ENCODE data around the gene CCDC74A. TPM values are rescaled to one million over a fixed set of nuclear protein-coding genes. Genes with fewer than 3 reads are reported as not detected.
"Not testable (repeated sequence)": the region's sequence is repeated elsewhere in the genome, so short reads cannot be mapped to it uniquely, and the experiment has no call there.

CCDC74A gene
- total RNA-seq, 6 donors from 2014 or later, result 0.46 to 33.5 (median 11.8) TPM

DNA sequence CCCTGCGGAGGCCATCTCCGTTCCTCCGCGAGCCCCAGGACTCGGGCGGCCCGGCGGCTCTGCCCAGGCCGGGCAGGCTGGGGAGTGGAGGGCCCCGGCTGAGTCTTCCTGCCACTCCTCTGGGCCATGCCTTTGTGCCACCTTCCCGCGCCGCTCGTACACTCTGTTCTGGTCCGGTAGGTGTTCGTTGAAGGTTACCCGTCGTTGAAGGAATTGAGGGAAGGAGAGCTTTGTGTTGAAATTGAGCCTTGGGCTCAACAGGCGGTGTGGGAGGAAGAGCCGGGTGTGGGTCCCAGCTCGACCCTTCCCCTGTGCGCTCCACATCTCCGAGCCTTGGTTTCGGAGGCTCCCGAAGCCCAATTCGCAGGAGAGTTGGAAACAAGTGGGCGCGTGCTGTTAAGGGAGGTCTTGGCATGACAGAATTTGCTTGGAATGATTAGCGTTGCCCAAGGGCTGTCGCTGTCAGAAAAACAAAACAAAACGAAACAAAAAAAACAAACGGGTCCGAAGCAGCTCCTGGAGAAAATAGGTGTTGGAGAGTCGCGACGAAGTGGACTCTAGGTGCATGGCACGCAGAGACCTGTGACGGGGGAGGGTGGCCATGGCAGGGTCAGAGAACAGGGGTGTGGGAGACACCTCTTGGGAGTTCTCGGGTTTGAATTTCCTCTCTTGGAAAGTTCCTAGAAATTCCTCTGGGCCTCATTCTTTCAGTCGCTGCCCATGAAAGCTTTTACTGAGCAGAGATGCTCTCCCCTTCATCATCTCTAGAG, 34.3 kb upstream of the CCDC74A start:
- Histone ChIP-seq H3K9me3 (no peaks in the 10 kb centered on the region), H3K4me3 (peak overlapping the region; percentile 30 to 77 (median 70)), H3K27ac (peak overlapping the region; percentile 87 to 91 (median 89)), H3K27me3 (no peaks in the 10 kb centered on the region), H3K4me1 (peaks cover 19 to 30% (median 23%) of the 10 kb centered on the region in 4 donors), H3K36me3 (peaks cover 0 to 3% (median under 1%) of the 10 kb centered on the region in 4 donors)
- 1% methylated on average over 23 to 30 of the region's 40 CpGs for WGBS, 2 donors
- DNase-seq (no peak), ATAC-seq (ENCODE audit: low FRiP score in 2 of 2) (peak; percentile 15 to 51)
- TF ChIP-seq EP300 (IDR thresholded peaks at IDR 0.05) (no peak), POLR2AphosphoS5 (IDR thresholded peaks at IDR 0.05) (no peak), POLR2A (IDR thresholded peaks at IDR 0.05) (no peak), CTCF (IDR thresholded peaks at IDR 0.05) (no peak)

GRCh38 chr2:131495506-131495905, 32.2 kb upstream of the CCDC74A start:
- H3K27ac ChIP-seq; H3K4me3 ChIP-seq; H3K27me3 ChIP-seq; ATAC-seq (ENCODE audit: low FRiP score in 2 of 2); DNase-seq; H3K9me3 ChIP-seq: not testable (repeated sequence)
- Histone ChIP-seq H3K4me1 (peaks cover 19 to 30% (median 23%) of the 10 kb centered on the region in 4 donors), H3K36me3 (peaks cover 0 to 21% (median 12%) of the 10 kb centered on the region in 4 donors)
- 89 to 94% methylated on average over 1 of the region's 1 CpG for WGBS, 2 donors

- H3K27me3 ChIP-seq; H3K9me3 ChIP-seq; H3K27ac ChIP-seq; ATAC-seq (ENCODE audit: low FRiP score in 2 of 2); DNase-seq; H3K4me3 ChIP-seq: not testable (repeated sequence)
- WGBS, 2 donors, result 76 to 87% methylated on average over 8 of the region's 8 CpGs
- Histone ChIP-seq H3K4me1 (peaks cover 12 to 20% (median 13%) of the 10 kb centered on the region in 4 donors), H3K36me3 (peaks cover 0 to 49% (median 39%) of the 10 kb centered on the region in 4 donors)
These were observed 29.2 kb upstream of the CCDC74A start for GRCh38 chr2:131498321-131498973.

DNA sequence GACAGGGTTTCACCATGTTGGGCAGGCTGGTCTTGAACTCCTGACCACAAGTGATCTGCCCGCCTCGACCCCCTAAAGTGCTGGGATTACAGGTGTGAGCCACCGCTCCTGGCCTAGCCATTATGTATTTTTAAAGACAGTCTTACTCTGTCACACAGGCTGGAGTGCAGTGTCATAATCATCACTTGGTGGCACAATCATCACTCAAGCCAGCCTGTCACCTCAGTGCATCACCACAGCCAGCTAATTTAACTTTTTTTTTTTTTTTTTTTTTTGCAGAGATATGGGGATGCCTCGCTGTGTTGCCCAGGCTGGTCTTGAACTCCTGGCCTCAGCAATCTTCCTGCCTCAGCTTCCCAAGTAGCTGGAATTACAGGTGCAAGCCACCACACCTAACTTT, 24.1 kb upstream of the CCDC74A start:
- not testable (repeated sequence) for H3K27ac ChIP-seq; H3K4me1 ChIP-seq; DNase-seq; H3K9me3 ChIP-seq; H3K27me3 ChIP-seq; ATAC-seq (ENCODE audit: low FRiP score in 2 of 2); H3K4me3 ChIP-seq
- H3K36me3 ChIP-seq, result peaks cover 11 to 92% (median 73%) of the 10 kb centered on the region in 4 donors
- WGBS, 2 donors, result 90 to 93% methylated on average over 4 of the region's 4 CpGs

- not testable (repeated sequence) for H3K4me3 ChIP-seq; DNase-seq; H3K4me1 ChIP-seq; H3K9me3 ChIP-seq; H3K27me3 ChIP-seq; H3K27ac ChIP-seq; ATAC-seq (ENCODE audit: low FRiP score in 2 of 2)
- peaks cover 11 to 93% (median 76%) of the 10 kb centered on the region in 4 donors for H3K36me3 ChIP-seq
- WGBS, 2 donors, result 88 to 94% methylated on average over 6 to 7 of the region's 7 CpGs
These were observed 23.5 kb upstream of the CCDC74A start for GRCh38 chr2:131504082-131504750.

GRCh38 chr2:131509615-131510014, 18.1 kb upstream of the CCDC74A start:
- no peaks in the 10 kb centered on the region for H3K9me3 ChIP-seq
- no peaks in the 10 kb centered on the region for H3K27me3 ChIP-seq
- peaks cover 11 to 83% (median 66%) of the 10 kb centered on the region in 4 donors for H3K36me3 ChIP-seq
- no peak overlapping the region for H3K27ac ChIP-seq
- H3K4me1 ChIP-seq, result no peaks in the 10 kb centered on the region
- DNase-seq, result peak in 1 of 2 donors; percentile 63
- 82% methylated on average over 9 of the region's 9 CpGs; no CpG with 5 or more reads in 1 of the 2 donors for WGBS, 2 donors
- TF ChIP-seq POLR2AphosphoS5 (IDR thresholded peaks at IDR 0.05), result no peak
- TF ChIP-seq POLR2A (IDR thresholded peaks at IDR 0.05), result no peak
- ATAC-seq (ENCODE audit: low FRiP score in 2 of 2), result no peak
- no peak overlapping the region for H3K4me3 ChIP-seq

DNA sequence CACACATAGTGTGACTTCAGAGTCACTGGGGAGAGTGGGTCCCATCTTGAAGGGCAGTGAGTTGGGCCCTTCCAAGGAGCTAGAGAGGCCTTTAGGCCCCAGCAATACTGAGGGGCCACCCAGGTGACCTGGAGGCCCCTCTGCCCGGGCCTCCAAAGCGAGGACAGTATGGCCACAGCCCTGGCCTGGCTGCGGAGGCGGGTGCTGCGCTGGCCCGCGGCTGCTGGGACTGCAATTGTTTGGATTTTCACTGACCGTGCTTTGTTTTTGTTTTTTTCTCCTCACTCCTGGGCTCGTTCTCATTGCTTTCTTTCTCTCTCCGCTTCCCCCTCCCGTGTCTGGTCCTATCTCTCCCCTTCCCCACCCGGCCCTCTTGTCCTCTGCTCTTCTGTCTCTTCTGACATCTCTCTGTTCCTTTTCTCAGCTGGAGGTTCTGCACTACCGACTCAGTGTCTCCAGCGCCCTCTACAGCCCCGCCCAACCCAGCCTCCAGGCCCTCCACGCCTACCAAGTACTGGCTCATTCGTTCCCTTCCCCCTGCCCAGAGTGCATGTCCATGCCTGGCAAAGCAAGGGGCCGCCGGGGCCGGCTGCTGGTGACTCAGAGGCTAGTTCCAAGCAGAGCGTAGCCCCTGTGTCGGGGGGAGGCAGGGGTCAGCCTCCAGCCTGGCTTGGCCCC, 16.3 kb upstream of the CCDC74A start:
- not testable (repeated sequence) for H3K4me3 ChIP-seq; H3K27me3 ChIP-seq; ATAC-seq (ENCODE audit: low FRiP score in 2 of 2); H3K4me1 ChIP-seq; H3K9me3 ChIP-seq; H3K27ac ChIP-seq
- peaks cover 7 to 75% (median 56%) of the 10 kb centered on the region in 4 donors for H3K36me3 ChIP-seq
- 92 to 93% methylated on average over 17 to 18 of the region's 22 CpGs for WGBS, 2 donors
- peak in 1 of 2 donors; percentile 75 for DNase-seq

GRCh38 chr2:131511969-131512870, 15.5 kb upstream of the CCDC74A start:
- not testable (repeated sequence) for H3K27ac ChIP-seq; H3K27me3 ChIP-seq; DNase-seq; H3K4me3 ChIP-seq; ATAC-seq (ENCODE audit: low FRiP score in 2 of 2); H3K4me1 ChIP-seq; H3K9me3 ChIP-seq
- 76 to 85% methylated on average over 5 to 15 of the region's 17 CpGs for WGBS, 2 donors
- H3K36me3 ChIP-seq, result peaks cover 7 to 72% (median 51%) of the 10 kb centered on the region in 4 donors

DNA sequence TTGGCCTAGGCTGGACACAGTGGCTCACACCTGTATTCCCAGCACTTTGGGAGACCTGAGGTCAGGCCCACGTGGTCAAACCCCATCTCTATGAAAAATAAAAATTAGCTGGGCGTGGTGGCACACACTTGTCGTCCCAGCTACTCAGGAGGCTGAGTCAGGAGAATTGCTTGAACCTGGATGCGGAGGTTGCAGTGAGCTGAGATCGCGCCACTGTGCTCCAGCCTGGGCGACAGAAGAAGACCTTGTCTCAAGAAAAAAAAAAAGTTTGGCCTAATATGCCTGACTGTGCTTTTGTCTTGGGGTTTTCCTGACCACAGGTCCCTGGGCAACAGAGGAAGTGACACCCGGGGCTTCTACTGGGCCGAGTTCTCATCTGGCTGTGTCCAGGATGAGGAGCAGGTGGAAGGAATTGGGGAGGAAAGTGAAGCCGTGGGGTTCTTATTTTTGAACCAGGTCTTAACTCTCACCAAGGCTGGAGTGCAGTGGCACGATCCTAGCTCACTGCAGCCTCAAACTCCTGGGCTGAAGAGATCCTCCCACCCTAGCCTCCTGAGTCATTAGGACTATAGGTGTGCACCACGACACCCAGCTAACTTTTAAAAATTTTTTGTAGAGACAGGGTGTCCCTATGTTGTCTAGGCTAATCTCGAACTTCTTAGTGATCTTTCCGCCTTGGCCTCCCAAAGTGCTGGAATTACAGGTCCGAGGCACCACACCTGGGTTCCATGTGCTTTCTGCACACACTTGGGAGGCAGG, 13.1 kb upstream of the CCDC74A start:
- H3K27ac ChIP-seq; H3K4me3 ChIP-seq; DNase-seq; H3K9me3 ChIP-seq; ATAC-seq (ENCODE audit: low FRiP score in 2 of 2); H3K27me3 ChIP-seq; H3K4me1 ChIP-seq: not testable (repeated sequence)
- WGBS, 2 donors, result 73 to 86% methylated on average over 14 to 15 of the region's 15 CpGs
- H3K36me3 ChIP-seq, result peaks cover 0 to 71% (median 42%) of the 10 kb centered on the region in 4 donors

Data from upper lobe of left lung (tissue), 6 donors.